SIG-M5 treated with dmso at 0.1 percent for 504 hours (cell line): Measurements from ENCODE around the gene SH3TC1.

Experiments
- DNase-seq: peaks from one replicate; lab custom pipeline; 2025; ENCODE audit not compliant: unreplicated experiment; lab: John Stamatoyannopoulos, UW

SH3TC1 gene

GRCh38 chr4:8285976-8286718 is 87.1 kb downstream of the SH3TC1 start:
- DNase-seq, result no peak

- DNase-seq, result no peak
Measured at GRCh38 chr4:8286719-8287342, 87.7 kb downstream of the SH3TC1 start.

- no peak for DNase-seq
Measured at GRCh38 chr4:8287343-8288280, 88.5 kb downstream of the SH3TC1 start.

- DNase-seq, result no peak
Measured at GRCh38 chr4:8289151-8289750, 90.2 kb downstream of the SH3TC1 start.

GRCh38 chr4:8289956-8290700 is 91.0 kb downstream of the SH3TC1 start:
- no peak for DNase-seq

GRCh38 chr4:8290701-8290970 is 91.5 kb downstream of the SH3TC1 start:
- DNase-seq, result no peak
